Stromal cell of bone marrow (primary cell): ENCODE data around the gene ANTXR1.

Experiments used
- DNase-seq: peaks from one replicate; pipeline ENCODE4 v3.0.0-alpha.2; 2012; ENCODE audit warnings: low read depth

ANTXR1 gene

GRCh38 chr2:69074918-69075317 is 61.9 kb downstream of the ANTXR1 start:
- no peak for DNase-seq

DNA sequence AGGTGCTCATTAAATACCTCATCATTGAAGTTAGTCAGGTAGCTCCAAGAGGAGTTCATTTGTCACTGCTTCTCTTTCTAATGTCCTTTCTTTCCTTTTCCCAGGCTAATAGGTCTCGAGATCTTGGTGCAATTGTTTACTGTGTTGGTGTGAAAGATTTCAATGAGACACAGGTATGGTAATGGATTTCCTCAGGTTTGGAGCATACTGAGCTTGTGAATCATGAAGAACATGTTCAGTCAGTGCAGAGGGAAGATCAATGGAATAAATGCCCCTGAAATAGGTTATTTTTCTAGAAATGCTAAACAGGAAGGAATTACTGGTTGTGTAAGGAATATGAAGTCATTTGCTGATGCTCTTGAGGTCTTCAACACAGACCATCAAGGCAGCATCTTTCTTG is 62.5 kb downstream of the ANTXR1 start:
- no peak for DNase-seq

DNA sequence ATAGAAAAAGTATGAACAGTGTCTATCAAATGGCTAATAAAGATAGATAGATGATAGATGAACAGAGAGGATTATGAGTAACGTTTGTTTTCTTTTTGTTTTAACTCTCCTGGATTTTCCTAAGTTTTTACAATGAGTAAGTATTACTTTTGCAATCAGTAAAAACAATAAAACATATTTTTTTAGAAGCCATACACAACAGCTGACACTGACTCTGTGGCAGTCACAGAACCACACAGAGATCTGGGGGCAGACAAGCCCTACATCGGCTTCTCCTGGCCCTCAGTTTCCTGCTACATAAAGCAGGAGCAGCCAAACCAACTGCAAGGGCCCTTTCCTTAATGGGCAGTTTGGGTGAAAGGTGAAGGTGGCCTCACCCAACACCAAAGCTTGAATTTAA is 63.6 kb downstream of the ANTXR1 start:
- no peak for DNase-seq

GRCh38 chr2:69077252-69077950 is 64.4 kb downstream of the ANTXR1 start:
- DNase-seq, result no peak

DNA sequence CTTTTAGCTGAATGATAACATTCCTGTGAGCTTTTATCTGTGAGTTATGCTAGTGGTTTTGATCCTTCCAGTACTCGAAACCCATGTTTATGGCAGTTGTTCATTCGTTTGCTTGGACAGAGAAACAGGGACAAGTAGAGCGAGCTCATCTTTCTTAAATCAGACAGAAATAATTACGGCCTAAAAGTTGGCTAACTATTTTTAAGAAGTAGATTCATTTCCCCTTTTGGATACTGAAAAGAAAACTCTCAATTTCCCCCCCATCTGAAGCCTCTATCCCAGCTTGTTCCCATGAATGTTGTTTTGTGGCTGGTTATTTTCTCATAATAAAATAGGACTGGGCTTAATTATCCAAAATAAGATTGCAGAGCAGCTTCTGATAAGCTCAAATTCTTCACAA is 67.1 kb downstream of the ANTXR1 start:
- DNase-seq, result no peak

DNA sequence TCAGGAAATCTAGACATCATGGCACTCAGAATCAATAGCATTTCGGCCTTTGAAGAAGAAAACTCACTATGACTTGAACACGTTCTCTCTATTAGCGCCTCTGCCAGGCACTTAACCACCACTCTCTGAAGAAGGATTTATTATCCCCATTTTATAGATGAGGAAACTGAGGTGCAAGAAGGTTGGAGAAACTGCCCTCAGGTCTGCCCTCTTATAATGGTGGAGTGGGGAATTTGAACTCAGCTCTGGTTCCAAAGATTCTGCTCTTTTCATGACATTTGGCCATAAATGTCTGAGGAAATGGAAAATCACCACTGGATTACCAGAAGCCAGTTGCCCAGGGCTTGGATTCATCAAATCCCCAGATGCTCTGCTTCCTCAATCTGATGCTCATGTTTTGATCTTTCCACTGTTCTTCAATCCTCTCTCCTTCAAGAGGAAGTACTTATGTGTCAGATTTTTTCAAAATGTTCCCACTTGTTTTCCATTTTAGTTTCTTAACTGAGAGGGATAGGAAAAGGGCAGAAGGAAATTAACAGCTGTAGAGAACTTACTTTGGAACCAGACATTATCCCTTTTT is 68.1 kb downstream of the ANTXR1 start:
- DNase-seq, result no peak

DNA sequence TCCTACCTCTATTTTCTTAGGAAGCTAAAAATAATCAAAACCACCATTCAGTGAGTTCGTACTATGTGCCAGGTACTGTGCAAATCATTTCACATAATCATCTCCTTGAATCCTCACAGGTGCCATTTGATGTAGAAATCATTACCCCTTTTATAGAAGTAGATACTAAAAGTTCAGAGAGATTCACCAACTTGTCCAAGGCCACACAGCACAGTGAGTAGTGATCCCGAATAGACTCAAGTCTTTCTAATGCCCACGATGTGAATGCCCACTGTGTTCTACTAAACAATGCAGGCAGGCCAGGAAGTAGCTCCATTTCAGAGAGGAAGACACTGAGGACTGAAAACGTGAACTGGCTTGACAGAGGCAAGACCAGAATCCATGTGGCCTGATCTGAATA is 68.8 kb downstream of the ANTXR1 start:
- no peak for DNase-seq

DNA sequence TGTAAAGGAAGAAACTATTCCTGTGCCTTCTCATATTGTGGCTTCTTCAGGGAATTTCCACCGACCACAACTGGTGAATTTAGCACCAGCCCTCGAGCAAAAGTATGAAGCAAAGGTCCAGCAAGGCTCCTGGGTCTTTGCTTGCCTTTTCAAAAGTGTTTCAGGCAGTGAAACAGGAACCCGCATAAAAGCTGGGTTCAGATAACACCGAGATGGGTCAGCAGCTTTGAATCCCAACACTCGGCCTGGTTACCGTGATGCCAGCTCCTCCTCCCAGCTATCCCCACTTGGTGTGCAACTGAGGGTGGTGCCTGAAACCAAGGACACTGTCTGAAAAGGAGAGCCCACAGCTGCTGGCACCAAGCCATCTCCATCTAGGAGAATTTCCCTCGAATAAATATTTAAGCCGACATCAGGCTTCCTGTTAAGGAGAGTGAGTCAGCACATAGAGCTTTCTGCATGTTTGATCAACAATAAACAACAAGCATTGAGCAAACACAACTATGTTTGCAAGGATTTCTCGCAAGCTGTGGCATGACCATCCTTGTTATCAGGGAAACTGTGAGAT is 69.5 kb downstream of the ANTXR1 start:
- DNase-seq, result no peak

DNA sequence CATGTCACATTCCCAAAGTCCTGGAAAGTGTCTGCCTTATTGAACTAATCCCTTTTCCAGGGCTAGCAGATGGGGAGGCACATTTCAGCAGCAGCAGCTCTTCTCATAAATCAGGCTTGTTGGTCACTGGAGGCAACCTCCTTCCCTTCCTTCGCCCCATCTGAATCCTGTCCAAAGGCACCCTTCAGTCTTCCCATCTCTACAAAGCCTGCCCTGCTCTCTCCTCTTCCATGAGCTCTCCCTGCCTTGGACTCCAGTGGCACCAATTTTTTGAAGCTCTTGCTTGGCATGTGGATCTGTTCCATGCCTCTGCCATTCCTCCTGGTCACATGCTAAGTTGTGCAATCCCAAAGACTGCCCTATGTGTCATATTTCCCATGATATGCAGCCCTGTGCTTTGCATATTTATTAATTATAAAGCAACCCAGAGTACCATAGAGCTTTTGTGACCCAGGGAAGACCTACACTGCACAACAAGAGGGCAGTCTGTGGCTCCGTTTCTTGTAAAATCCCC is 70.3 kb downstream of the ANTXR1 start:
- peak; percentile 48 for DNase-seq

DNA sequence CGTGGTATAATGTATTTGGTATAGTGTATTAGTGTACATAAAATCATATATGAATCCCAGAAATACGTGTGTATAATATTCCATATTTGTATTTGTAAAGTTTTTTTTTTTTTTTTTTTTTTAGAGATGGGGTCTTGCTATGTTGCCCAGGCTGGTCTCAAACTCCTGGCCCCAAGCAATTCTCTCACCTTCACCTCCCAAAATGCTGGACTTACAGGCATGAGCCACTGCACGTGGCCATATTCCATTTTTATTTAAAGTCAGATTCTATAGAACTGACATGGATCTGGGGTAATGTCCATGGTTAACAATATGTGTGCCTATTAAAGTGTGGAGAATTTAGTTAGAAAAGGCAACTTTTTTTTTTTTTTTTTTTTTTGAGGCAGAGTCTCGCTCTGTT is 71.5 kb downstream of the ANTXR1 start:
- DNase-seq, result no peak

DNA sequence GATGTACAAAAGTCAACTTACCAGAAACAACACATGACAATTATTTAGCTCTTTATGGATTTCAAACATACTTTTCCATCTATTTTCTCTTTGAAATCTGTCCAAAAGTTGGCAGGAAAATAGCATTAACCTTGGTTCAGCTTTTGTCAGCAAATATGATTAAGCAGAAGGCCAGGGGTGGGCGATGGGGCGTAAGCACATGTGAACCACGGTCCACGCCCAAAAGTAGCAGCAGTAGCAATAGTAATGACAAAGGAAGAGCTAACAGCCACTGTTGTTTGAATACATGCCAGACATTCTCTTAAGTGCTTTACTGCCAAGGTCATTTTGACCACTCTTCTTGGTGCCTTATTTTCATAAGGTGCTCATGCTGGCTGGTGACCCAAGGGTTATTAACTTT is 73.5 kb downstream of the ANTXR1 start:
- DNase-seq, result no peak

DNA sequence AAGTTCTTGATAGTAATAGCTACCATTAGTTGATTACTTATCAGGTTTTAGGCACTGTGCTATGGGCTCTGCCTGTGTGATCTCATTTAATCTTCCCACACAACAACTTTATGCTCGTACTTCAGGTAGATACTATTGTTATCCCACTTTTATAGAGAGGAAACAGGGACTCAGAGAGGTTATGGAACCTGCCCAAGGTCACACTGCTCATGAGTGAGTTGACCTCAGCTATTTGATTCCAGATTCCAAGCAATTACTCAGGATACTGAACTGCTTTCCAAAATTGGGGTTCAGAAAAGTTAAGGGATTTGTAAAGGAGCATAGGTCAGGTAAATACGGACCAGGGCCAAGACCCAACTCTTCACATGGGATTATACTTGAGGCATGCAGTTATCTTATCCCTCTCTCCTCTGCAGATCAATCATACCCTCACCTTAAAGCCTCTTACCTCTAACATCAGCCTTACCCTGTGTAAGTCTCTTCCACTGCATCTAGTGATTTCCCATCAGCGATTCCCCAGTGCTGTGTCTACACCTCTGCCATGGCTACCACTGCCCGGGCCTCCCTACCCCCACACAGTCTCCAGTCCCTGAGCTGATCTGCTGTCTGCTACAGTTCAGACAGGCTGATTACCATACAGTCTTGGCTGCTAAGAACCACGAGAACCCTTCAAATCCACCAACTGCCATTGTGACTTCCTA is 74.4 kb downstream of the ANTXR1 start:
- DNase-seq, result no peak

- DNase-seq, result peak; percentile 62
These were observed 74.9 kb downstream of the ANTXR1 start for GRCh38 chr2:69087912-69088240.

DNA sequence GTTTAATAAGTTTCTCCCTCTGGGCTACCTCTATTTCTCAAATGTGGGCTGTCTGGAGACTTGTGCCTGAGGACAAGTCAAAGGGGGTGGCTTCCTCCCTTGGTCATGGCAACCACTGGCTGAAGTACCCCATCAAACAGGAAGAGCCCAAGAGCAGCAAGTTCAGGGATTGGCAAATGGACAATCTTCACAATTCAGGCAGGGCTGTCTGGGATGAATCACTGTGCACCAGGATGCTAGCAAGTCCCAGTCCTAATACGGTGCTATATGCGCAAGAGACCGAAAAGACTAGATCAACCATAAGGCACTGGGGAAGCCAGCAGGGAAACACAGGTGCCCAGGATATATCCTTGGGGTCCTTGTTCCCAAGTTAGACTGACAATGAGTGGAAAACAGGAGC is 75.5 kb downstream of the ANTXR1 start:
- DNase-seq, result no peak

DNA sequence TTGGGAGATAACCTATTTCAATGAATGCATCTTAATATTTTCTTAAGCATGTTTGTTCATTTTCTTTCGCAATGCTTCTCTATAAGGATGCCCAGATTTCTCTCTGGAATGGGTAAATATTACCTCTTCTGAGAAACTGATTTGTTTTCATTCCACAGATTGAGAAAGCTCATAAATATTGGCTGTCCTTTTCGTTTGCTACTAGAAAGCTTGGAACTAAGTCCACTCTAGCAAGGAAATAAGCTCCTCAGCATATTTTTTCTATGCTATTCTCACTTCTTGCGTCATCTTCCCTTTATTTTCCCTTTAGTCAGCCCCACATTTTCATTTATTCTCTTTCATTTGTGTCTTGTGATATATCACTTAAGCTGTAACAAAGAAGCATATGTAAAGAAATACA is 76.3 kb downstream of the ANTXR1 start:
- no peak for DNase-seq

DNA sequence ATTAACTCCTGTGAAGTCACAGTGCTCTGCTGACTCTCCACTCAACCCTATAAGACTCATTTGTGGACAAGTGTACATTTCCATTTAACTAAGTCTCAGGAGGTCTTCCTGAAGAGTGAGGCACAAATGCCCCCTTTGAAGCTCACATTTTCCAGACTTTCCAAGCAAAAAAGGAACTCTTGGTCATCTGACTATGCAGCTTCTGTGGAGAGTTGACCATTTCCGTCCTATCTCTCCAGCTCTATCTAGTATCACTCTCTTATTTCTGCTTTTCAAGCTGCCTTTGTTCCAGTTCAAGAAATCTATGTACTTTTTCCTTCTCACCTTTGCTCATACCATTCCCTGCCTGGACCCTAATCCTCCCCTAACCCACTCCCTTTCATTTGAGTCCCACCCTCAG is 77.0 kb downstream of the ANTXR1 start:
- DNase-seq, result no peak

DNA sequence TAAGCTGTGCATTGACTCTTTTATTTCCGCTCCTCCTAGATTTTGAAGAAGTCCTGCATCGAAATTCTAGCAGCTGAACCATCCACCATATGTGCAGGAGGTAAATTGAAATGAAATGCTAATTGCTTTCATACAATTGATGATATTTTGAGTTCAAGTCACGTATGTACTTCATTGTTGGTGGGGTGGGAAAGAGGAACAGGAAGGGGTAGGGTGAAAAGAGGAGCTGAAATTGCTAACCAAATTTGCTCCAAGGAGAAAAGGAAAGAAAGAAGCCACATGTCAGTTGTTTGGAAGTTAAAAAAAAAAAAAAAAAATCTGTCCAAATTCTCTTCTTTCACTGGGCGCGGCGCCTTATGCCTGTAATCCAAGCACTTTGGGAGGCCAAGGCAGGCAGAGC is 77.8 kb downstream of the ANTXR1 start:
- no peak for DNase-seq

DNA sequence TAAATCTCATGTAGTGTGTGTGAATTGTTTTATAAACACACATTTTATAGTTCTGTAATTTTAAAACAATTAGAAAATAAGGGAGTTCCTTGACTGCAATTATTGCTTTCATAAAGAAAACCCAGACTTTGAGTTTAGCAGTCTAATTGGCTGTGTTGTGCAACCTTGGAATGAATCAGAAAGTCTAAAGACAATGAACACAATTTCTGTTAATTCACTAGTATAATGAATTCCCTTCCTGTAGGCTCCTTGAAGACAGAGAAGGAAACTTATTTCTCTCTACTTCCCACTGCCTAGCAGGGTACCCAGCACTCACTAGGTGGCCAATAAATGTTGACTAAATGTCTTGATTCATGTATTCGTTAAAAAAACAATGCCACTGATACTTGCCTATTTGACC is 79.9 kb downstream of the ANTXR1 start:
- no peak for DNase-seq

GRCh38 chr2:69095305-69095704 is 82.3 kb downstream of the ANTXR1 start:
- DNase-seq, result peak; percentile 64

DNA sequence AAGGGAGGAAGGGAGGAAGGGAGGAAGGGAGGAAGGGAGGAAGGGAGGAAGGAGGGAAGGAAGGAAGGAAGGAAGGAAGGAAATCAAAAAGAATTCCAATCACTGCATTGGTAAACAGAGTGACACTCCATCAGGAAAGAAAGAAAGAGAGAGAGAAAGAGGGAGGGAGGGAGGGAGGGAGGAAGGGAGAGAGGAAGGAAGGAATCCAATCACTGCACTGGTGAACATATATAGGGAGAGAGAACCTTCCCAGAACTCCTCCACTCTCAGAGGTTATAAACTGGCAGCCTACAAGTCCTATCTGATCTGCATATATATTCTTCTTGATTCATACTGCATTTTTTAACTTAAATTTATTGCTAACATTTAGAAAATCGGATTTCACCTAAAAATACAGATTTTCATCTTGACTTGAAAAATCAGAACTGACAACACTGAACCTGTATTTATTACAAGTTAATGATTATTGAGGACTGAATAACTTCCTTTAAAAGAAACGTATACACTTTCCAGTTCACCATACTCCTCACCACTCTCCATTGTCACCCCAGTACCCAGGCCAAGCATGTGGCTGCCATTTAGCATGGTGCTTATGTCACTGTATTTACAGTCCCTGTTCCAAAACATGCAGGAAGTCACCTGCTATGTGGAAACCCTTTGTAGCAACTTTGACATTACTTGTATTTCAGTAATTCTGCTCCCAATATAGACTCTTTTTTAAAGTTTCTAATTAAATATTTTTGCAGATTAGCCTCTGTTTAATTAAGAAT is 83.5 kb downstream of the ANTXR1 start:
- DNase-seq, result no peak

- no peak for DNase-seq
These were observed 84.2 kb downstream of the ANTXR1 start for GRCh38 chr2:69097148-69097610.
